ENCODE data around the gene XXYLT1.

Gene XXYLT1

DNA sequence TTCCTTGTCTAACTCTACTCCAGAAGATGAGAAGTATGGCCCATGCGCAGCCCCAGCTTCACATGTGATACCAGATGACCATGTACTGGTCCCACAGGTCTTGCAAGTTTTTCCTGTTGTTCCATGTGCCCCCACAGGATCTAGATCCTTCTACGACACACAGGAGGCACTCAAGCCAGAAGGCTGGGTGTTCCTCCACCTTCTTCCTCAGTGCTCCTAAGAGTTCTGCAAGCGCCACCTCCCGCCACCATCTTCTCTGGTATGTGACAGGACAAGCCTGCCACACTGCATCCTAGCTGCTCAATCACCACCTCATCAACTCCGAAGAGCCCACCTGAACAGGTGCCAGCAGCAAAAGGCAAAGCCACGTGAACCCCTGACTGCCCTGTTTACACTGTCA is 43.1 kb downstream of the XXYLT1 start:
- no peaks in the 10 kb centered on the region for H3K27me3 ChIP-seq (ENCODE audit: insufficient read depth, poor library complexity, severe bottlenecking)
- no peak overlapping the region for H3K27ac ChIP-seq (ENCODE audit: poor library complexity, severe bottlenecking)
- no peak for TF ChIP-seq CTCF (IDR thresholded peaks at IDR 0.05; ENCODE audit: poor library complexity, severe bottlenecking)
- no peaks in the 10 kb centered on the region for H3K36me3 ChIP-seq (ENCODE audit: low read depth)
- DNase-seq (ENCODE audit: low spot score) (no peak), ATAC-seq (ENCODE audit: low read depth) (no peak)
- H3K4me1 ChIP-seq (ENCODE audit: insufficient read depth, poor library complexity, severe bottlenecking): peaks cover 9% of the 10 kb centered on the region
- H3K4me3 ChIP-seq (ENCODE audit: severe bottlenecking): no peak overlapping the region
- no peaks in the 10 kb centered on the region for H3K9me3 ChIP-seq (ENCODE audit: severe bottlenecking)

GRCh38 chr3:195226900-195227447 is 44.0 kb downstream of the XXYLT1 start:
- Histone ChIP-seq H3K27me3 (ENCODE audit: insufficient read depth, poor library complexity, severe bottlenecking) (no peaks in the 10 kb centered on the region), H3K4me1 (ENCODE audit: insufficient read depth, poor library complexity, severe bottlenecking) (peaks cover 9% of the 10 kb centered on the region), H3K9me3 (ENCODE audit: severe bottlenecking) (no peaks in the 10 kb centered on the region), H3K4me3 (ENCODE audit: severe bottlenecking) (no peak overlapping the region), H3K27ac (ENCODE audit: poor library complexity, severe bottlenecking) (no peak overlapping the region), H3K36me3 (ENCODE audit: low read depth) (no peaks in the 10 kb centered on the region)
- no peak for TF ChIP-seq CTCF (IDR thresholded peaks at IDR 0.05; ENCODE audit: poor library complexity, severe bottlenecking)
- DNase-seq (ENCODE audit: low spot score) (no peak), ATAC-seq (ENCODE audit: low read depth) (no peak)

- H3K27me3 ChIP-seq (ENCODE audit: insufficient read depth, poor library complexity, severe bottlenecking): no peaks in the 10 kb centered on the region
- DNase-seq (ENCODE audit: low spot score): no peak
- no peak overlapping the region for H3K27ac ChIP-seq (ENCODE audit: poor library complexity, severe bottlenecking)
- H3K4me3 ChIP-seq (ENCODE audit: severe bottlenecking): no peak overlapping the region
- no peaks in the 10 kb centered on the region for H3K9me3 ChIP-seq (ENCODE audit: severe bottlenecking)
- no peak for ATAC-seq (ENCODE audit: low read depth)
- no peaks in the 10 kb centered on the region for H3K36me3 ChIP-seq (ENCODE audit: low read depth)
- TF ChIP-seq CTCF (IDR thresholded peaks at IDR 0.05; ENCODE audit: poor library complexity, severe bottlenecking): no peak
- H3K4me1 ChIP-seq (ENCODE audit: insufficient read depth, poor library complexity, severe bottlenecking): peaks cover 9% of the 10 kb centered on the region
Measured at GRCh38 chr3:195226445-195226844, 44.5 kb downstream of the XXYLT1 start.

DNA sequence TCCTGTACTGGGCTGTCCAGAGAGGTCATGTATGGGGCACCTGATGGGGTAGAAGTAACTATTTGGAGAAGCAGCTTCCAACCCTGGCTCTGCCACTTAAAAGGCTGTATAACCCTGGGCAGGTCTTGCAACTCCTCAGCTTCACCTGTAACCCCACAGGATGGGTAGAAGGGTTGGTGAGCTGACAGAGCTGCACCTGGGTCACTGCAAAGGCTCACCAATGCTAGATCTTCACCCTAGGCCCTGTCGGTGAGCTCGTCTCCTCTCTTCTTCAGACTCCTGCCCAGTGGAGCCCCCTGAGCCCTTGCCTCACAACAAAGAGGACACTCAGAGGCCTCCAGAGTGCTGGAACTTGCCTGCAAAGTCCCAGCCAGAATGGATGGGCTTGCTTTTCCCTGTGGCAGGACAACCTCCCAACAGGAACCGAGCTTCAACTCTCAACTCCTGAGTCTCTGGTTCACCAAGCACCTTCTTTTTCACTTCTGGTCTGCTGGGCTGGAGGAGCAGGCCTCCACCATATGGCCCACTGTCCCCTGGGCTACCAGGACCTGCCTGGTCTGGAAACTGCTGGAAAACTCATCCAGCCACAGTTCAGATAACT is 45.9 kb downstream of the XXYLT1 start:
- Histone ChIP-seq H3K27ac (ENCODE audit: poor library complexity, severe bottlenecking) (no peak overlapping the region), H3K9me3 (ENCODE audit: severe bottlenecking) (no peaks in the 10 kb centered on the region), H3K36me3 (ENCODE audit: low read depth) (no peaks in the 10 kb centered on the region), H3K27me3 (ENCODE audit: insufficient read depth, poor library complexity, severe bottlenecking) (no peaks in the 10 kb centered on the region), H3K4me1 (ENCODE audit: insufficient read depth, poor library complexity, severe bottlenecking) (peaks cover 9% of the 10 kb centered on the region), H3K4me3 (ENCODE audit: severe bottlenecking) (no peak overlapping the region)
- DNase-seq (ENCODE audit: low spot score) (no peak), ATAC-seq (ENCODE audit: low read depth) (no peak)
- TF ChIP-seq CTCF (IDR thresholded peaks at IDR 0.05; ENCODE audit: poor library complexity, severe bottlenecking): no peak

All from RWPE2 (cell line).